Measurements from ENCODE around the gene DNASE1L1.

The DNASE1L1 gene

DNA sequence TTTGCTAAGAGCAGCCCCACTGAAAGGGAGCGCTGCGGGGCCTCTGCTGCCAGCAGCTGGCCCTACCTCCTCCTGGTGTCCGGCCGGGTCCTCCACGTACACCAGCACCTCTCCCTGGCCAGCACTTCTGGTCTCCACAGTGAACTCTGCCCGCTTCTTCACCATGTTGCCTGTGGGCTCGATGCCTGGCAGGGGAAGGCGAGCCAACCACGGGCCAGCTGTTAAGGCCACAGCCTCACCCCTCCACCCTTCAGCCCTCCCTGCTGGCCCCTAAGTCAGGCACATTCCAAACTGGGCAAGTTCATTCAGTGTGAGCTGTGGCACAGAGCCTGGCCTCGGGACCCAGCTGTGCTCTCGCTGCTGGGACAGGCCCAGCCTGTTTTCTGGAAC, 42.4 kb downstream of the DNASE1L1 start:
- no peak overlapping the region for H4K8ac ChIP-seq (ENCODE audit: low read depth, low read length)
- no peak overlapping the region for H3K27ac ChIP-seq (replicated peaks; ENCODE audit: low read length)
- WGBS, 2 donors (ENCODE audit: extremely low coverage in 2 of 2, insufficient read length in 2 of 2, insufficient replicate concordance in 1 of 2), result no CpG with 5 or more reads among the region's 11 CpGs

DNA sequence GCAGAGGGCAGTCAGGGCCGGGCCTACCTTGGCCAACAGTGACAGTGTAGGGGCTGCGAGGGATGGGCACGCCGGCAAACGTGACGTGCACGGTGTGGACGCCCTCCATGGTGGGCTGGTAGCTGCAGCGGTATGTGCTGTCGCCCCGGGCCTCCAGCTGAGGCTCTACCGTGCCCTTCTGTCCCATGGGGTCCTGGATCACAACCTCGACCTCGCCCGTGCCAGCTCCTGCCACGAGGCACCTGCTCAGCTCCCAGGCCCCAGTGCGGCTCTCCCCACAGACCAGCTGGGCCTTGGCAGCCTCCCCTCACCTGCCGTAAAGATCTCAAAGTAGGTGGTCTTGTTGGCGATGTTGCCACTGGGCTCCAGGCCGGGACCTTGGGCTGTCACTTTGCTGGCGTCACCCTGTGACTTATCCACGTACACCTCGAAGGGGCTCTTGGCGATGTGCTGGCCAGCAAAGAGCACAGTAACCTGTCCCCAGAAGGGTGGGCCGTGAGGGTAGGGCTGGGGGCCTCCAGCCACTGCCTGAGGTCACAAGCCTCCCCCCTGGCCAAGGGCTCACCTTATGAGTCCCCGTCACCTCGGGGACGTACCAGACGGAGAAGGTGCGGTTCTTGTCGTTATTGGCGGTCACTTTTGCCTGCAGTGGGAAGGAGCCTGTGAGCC, 42.9 kb downstream of the DNASE1L1 start:
- no peak overlapping the region for H3K14ac ChIP-seq (ENCODE audit: low read length)
- H4K91ac ChIP-seq (ENCODE audit: low read depth, low read length, poor library complexity), result no peak overlapping the region
- WGBS, 2 donors (ENCODE audit: extremely low coverage in 2 of 2, insufficient read length in 2 of 2, insufficient replicate concordance in 1 of 2), result no CpG with 5 or more reads among the region's 32 CpGs
- H2BK5ac ChIP-seq (ENCODE audit: low read length), result no peak overlapping the region
- H3K9ac ChIP-seq (ENCODE audit: low read depth, low read length, poor library complexity), result no peak overlapping the region
- H3K18ac ChIP-seq (ENCODE audit: low read length), result no peak overlapping the region
- H3K4me1 ChIP-seq (ENCODE audit: control insufficient read depth in 2 of 2, insufficient read depth in 1 of 2, low read depth in 1 of 2, low read length in 2 of 2), result peaks cover 0 to 4% of the 10 kb centered on the region in 2 donors
- peak overlapping the region; percentile 11 for H3K4me2 ChIP-seq (ENCODE audit: insufficient read depth, low read length, poor library complexity, severe bottlenecking)
- H2BK120ac ChIP-seq (ENCODE audit: low read depth, low read length), result no peak overlapping the region
- no peak overlapping the region for H2BK12ac ChIP-seq (ENCODE audit: low read length)
- H3K27ac ChIP-seq (replicated peaks; ENCODE audit: low read length), result no peak overlapping the region
- no peak for DNase-seq (ENCODE audit: low spot score)
- no peak overlapping the region for H2BK15ac ChIP-seq (ENCODE audit: low read length)
- no peak overlapping the region for H2AK5ac ChIP-seq (ENCODE audit: low read depth, low read length)
- peaks cover 58 to 83% of the 10 kb centered on the region in 2 donors for H3K36me3 ChIP-seq (replicated peaks in 1 of 2; ENCODE audit: control insufficient read depth in 2 of 2, insufficient read depth in 2 of 2, low read length in 2 of 2)
- no peak overlapping the region for H4K8ac ChIP-seq (ENCODE audit: low read depth, low read length)
- H3K9me3 ChIP-seq (replicated peaks in 1 of 2; ENCODE audit: control insufficient read depth in 2 of 2, insufficient read depth in 1 of 2, low read depth in 1 of 2, low read length in 2 of 2), result no peaks in the 10 kb centered on the region
- H2AFZ ChIP-seq (ENCODE audit: low read length), result no peak overlapping the region
- H3K4ac ChIP-seq (ENCODE audit: low read length), result no peak overlapping the region
- H3K4me3 ChIP-seq (ENCODE audit: low read length in 2 of 2), result no peak overlapping the region
- H3K23ac ChIP-seq (ENCODE audit: low read depth, low read length, poor library complexity), result no peak overlapping the region
- peaks cover 22% of the 10 kb centered on the region for H3K79me1 ChIP-seq (ENCODE audit: low read depth, low read length)
- H3K27me3 ChIP-seq (ENCODE audit: control insufficient read depth in 3 of 3, insufficient read depth in 3 of 3, low read depth in 1 of 3, low read length in 3 of 3), result no peaks in the 10 kb centered on the region

More for the DNA sequence above, 42.4 kb downstream of the DNASE1L1 start:
- H3K18ac ChIP-seq (ENCODE audit: low read length), result no peak overlapping the region
- H3K79me1 ChIP-seq (ENCODE audit: low read depth, low read length), result peaks cover 22% of the 10 kb centered on the region
- no peak overlapping the region for H2BK120ac ChIP-seq (ENCODE audit: low read depth, low read length)
- no peaks in the 10 kb centered on the region for H3K9me3 ChIP-seq (replicated peaks in 1 of 2; ENCODE audit: control insufficient read depth in 2 of 2, insufficient read depth in 1 of 2, low read depth in 1 of 2, low read length in 2 of 2)
- H3K14ac ChIP-seq (ENCODE audit: low read length), result no peak overlapping the region
- no peaks in the 10 kb centered on the region for H3K27me3 ChIP-seq (ENCODE audit: control insufficient read depth in 3 of 3, insufficient read depth in 3 of 3, low read depth in 1 of 3, low read length in 3 of 3)
- no peak overlapping the region for H2BK15ac ChIP-seq (ENCODE audit: low read length)
- DNase-seq (ENCODE audit: low spot score), result no peak
- peak overlapping the region; percentile 21 for H3K9ac ChIP-seq (ENCODE audit: low read depth, low read length, poor library complexity)
- H3K36me3 ChIP-seq (replicated peaks in 1 of 2; ENCODE audit: control insufficient read depth in 2 of 2, insufficient read depth in 2 of 2, low read length in 2 of 2), result peaks cover 53 to 78% of the 10 kb centered on the region in 2 donors
- no peak overlapping the region for H2AFZ ChIP-seq (ENCODE audit: low read length)
- H2AK5ac ChIP-seq (ENCODE audit: low read depth, low read length), result no peak overlapping the region
- no peak overlapping the region for H2BK5ac ChIP-seq (ENCODE audit: low read length)
- no peak overlapping the region for H3K23ac ChIP-seq (ENCODE audit: low read depth, low read length, poor library complexity)
- H3K4me3 ChIP-seq (ENCODE audit: low read length in 2 of 2), result no peak overlapping the region
- no peak overlapping the region for H4K91ac ChIP-seq (ENCODE audit: low read depth, low read length, poor library complexity)
- no peak overlapping the region for H3K4me2 ChIP-seq (ENCODE audit: insufficient read depth, low read length, poor library complexity, severe bottlenecking)
- H3K4ac ChIP-seq (ENCODE audit: low read length), result no peak overlapping the region
- H3K4me1 ChIP-seq (ENCODE audit: control insufficient read depth in 2 of 2, insufficient read depth in 1 of 2, low read depth in 1 of 2, low read length in 2 of 2), result peaks cover 0 to 4% of the 10 kb centered on the region in 2 donors
- H2BK12ac ChIP-seq (ENCODE audit: low read length), result no peak overlapping the region

DNA sequence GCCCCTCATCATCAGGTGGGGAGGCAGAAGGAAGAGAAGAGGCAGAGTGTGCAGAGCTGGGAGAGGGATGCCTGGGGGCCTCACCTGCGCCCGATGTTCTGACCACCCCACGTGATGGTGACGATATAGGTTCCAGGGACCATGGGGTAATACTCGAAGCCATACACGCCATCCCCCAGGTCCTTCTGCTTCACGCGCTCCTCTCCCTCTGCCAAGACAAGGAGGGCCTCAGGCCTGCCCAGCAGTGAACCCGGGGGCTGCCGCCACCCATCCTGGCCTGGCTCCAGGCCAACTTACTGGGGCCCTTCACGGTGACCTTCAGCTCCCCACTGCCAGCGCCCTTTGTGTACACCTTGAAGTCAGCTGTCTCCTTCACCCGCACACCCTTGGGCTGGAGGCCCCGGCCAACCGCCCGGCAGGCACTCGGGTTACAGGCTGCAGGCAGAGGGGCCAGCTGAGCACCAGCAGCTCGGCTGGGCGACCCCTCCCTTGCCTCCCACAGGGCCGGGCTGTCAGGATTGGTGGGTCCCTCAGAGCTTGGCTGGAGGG, 43.9 kb downstream of the DNASE1L1 start:
- Histone ChIP-seq H3K27me3 (ENCODE audit: control insufficient read depth in 3 of 3, insufficient read depth in 3 of 3, low read depth in 1 of 3, low read length in 3 of 3) (no peaks in the 10 kb centered on the region), H2BK12ac (ENCODE audit: low read length) (no peak overlapping the region), H3K4me2 (ENCODE audit: insufficient read depth, low read length, poor library complexity, severe bottlenecking) (no peak overlapping the region), H4K8ac (ENCODE audit: low read depth, low read length) (no peak overlapping the region), H4K91ac (ENCODE audit: low read depth, low read length, poor library complexity) (no peak overlapping the region), H3K27ac (replicated peaks; ENCODE audit: low read length) (no peak overlapping the region), H3K4me3 (ENCODE audit: low read length in 2 of 2) (no peak overlapping the region), H2BK120ac (ENCODE audit: low read depth, low read length) (no peak overlapping the region), H3K9me3 (replicated peaks in 1 of 2; ENCODE audit: control insufficient read depth in 2 of 2, insufficient read depth in 1 of 2, low read depth in 1 of 2, low read length in 2 of 2) (no peaks in the 10 kb centered on the region), H2AFZ (ENCODE audit: low read length) (no peak overlapping the region), H3K23ac (ENCODE audit: low read depth, low read length, poor library complexity) (no peak overlapping the region), H3K4ac (ENCODE audit: low read length) (no peak overlapping the region), H3K4me1 (ENCODE audit: control insufficient read depth in 2 of 2, insufficient read depth in 1 of 2, low read depth in 1 of 2, low read length in 2 of 2) (peaks cover 0 to 4% of the 10 kb centered on the region in 2 donors), H3K18ac (ENCODE audit: low read length) (no peak overlapping the region), H3K14ac (ENCODE audit: low read length) (no peak overlapping the region), H3K79me1 (ENCODE audit: low read depth, low read length) (peaks cover 21% of the 10 kb centered on the region), H2AK5ac (ENCODE audit: low read depth, low read length) (no peak overlapping the region), H2BK5ac (ENCODE audit: low read length) (no peak overlapping the region), H3K36me3 (replicated peaks in 1 of 2; ENCODE audit: control insufficient read depth in 2 of 2, insufficient read depth in 2 of 2, low read length in 2 of 2) (peaks cover 64 to 92% of the 10 kb centered on the region in 2 donors), H3K9ac (ENCODE audit: low read depth, low read length, poor library complexity) (no peak overlapping the region), H2BK15ac (ENCODE audit: low read length) (no peak overlapping the region)
- no peak for DNase-seq (ENCODE audit: low spot score)
- no CpG with 5 or more reads among the region's 20 CpGs for WGBS, 2 donors (ENCODE audit: extremely low coverage in 2 of 2, insufficient read length in 2 of 2, insufficient replicate concordance in 1 of 2)

DNA sequence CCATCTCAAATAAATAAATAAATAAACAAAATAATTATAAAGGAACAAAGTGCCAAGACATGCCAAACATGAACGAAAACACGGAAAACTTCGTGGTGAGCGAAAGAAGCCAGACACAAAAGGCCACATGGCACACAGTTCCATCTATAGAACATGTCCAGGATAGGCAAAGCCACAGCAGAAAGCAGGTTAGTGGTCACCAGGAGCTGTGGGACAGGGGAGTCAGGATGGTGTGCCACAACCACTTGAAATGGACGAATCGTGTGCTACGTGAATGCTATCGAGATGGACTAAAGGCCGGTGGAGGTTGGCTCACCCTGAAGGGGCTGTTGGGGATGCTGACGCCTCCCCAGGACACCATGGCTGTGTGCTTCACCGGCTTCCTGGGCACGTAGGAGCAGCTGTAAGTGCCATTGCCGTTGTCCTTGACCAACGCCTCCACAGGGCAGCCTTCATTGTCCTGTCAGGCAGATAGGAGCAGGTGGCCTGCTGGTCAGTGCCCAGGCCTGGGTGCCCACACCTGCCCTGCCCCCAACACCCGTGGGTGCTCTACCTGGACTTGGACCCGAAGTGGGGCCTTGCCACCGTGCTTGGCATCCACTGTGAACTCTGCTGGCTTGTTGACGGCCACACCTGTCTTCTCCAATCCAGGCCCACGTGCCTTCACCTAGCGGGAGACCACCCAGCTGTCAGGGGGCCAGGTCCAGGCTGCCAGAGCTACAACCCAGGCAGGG, 45.2 kb downstream of the DNASE1L1 start:
- no peak overlapping the region for H2AK5ac ChIP-seq (ENCODE audit: low read depth, low read length)
- H3K4me2 ChIP-seq (ENCODE audit: insufficient read depth, low read length, poor library complexity, severe bottlenecking), result no peak overlapping the region
- H2BK15ac ChIP-seq (ENCODE audit: low read length), result no peak overlapping the region
- peaks cover 0 to 4% of the 10 kb centered on the region in 2 donors for H3K4me1 ChIP-seq (ENCODE audit: control insufficient read depth in 2 of 2, insufficient read depth in 1 of 2, low read depth in 1 of 2, low read length in 2 of 2)
- no peak overlapping the region for H4K91ac ChIP-seq (ENCODE audit: low read depth, low read length, poor library complexity)
- peak overlapping the region; percentile 31 for H3K23ac ChIP-seq (ENCODE audit: low read depth, low read length, poor library complexity)
- H3K27me3 ChIP-seq (ENCODE audit: control insufficient read depth in 3 of 3, insufficient read depth in 3 of 3, low read depth in 1 of 3, low read length in 3 of 3), result no peaks in the 10 kb centered on the region
- no peak overlapping the region for H3K14ac ChIP-seq (ENCODE audit: low read length)
- H3K79me1 ChIP-seq (ENCODE audit: low read depth, low read length), result peaks cover 28% of the 10 kb centered on the region
- no peak for DNase-seq (ENCODE audit: low spot score)
- H2AFZ ChIP-seq (ENCODE audit: low read length), result no peak overlapping the region
- H2BK12ac ChIP-seq (ENCODE audit: low read length), result no peak overlapping the region
- H3K9me3 ChIP-seq (replicated peaks in 1 of 2; ENCODE audit: control insufficient read depth in 2 of 2, insufficient read depth in 1 of 2, low read depth in 1 of 2, low read length in 2 of 2), result no peaks in the 10 kb centered on the region
- H3K4me3 ChIP-seq (ENCODE audit: low read length in 2 of 2), result no peak overlapping the region
- no peak overlapping the region for H3K4ac ChIP-seq (ENCODE audit: low read length)
- peak overlapping the region; percentile 21 for H3K9ac ChIP-seq (ENCODE audit: low read depth, low read length, poor library complexity)
- peaks cover 75 to 97% of the 10 kb centered on the region in 2 donors for H3K36me3 ChIP-seq (replicated peaks in 1 of 2; ENCODE audit: control insufficient read depth in 2 of 2, insufficient read depth in 2 of 2, low read length in 2 of 2)
- H3K18ac ChIP-seq (ENCODE audit: low read length), result no peak overlapping the region
- no peak overlapping the region for H2BK5ac ChIP-seq (ENCODE audit: low read length)
- WGBS, 2 donors (ENCODE audit: extremely low coverage in 2 of 2, insufficient read length in 2 of 2, insufficient replicate concordance in 1 of 2), result no CpG with 5 or more reads among the region's 20 CpGs
- no peak overlapping the region for H2BK120ac ChIP-seq (ENCODE audit: low read depth, low read length)
- H4K8ac ChIP-seq (ENCODE audit: low read depth, low read length), result no peak overlapping the region
- H3K27ac ChIP-seq (replicated peaks; ENCODE audit: low read length), result no peak overlapping the region
